CD4-positive, alpha-beta T cell treated with Interleukin-21 for 1 hour (primary cell): Measurements from ENCODE around the gene SH3GL2.

Experiments used
- DNase-seq: peaks from one replicate; pipeline ENCODE4 v3.0.0-alpha.2; 2020

SH3GL2 gene

GRCh38 chr9:17669206-17669605 lies 90.3 kb downstream of the SH3GL2 start:
- DNase-seq = no peak

- no peak for DNase-seq
Observed at GRCh38 chr9:17682684-17683083, 103.8 kb downstream of the SH3GL2 start.

- no peak for DNase-seq
Observed at GRCh38 chr9:17688834-17689233, 110.0 kb downstream of the SH3GL2 start.

GRCh38 chr9:17694336-17694735 lies 115.5 kb downstream of the SH3GL2 start:
- no peak for DNase-seq

GRCh38 chr9:17695482-17695881 lies 116.6 kb downstream of the SH3GL2 start:
- DNase-seq = no peak

- DNase-seq = no peak
Observed at GRCh38 chr9:17699615-17700330, 120.9 kb downstream of the SH3GL2 start.

- no peak for DNase-seq
Observed at GRCh38 chr9:17706347-17706746, 127.5 kb downstream of the SH3GL2 start.

GRCh38 chr9:17719053-17719452 lies 140.2 kb downstream of the SH3GL2 start:
- no peak for DNase-seq

- no peak for DNase-seq
Observed at GRCh38 chr9:17721954-17722353, 143.1 kb downstream of the SH3GL2 start.

GRCh38 chr9:17723656-17724055 lies 144.8 kb downstream of the SH3GL2 start:
- DNase-seq = no peak

GRCh38 chr9:17725399-17726010 lies 146.6 kb downstream of the SH3GL2 start:
- DNase-seq = no peak

- DNase-seq = no peak
Observed at GRCh38 chr9:17726298-17726697, 147.4 kb downstream of the SH3GL2 start.

- DNase-seq = no peak
Observed at GRCh38 chr9:17730899-17731298, 152.0 kb downstream of the SH3GL2 start.

GRCh38 chr9:17731308-17731707 lies 152.4 kb downstream of the SH3GL2 start:
- DNase-seq = no peak

GRCh38 chr9:17734674-17735073 lies 155.8 kb downstream of the SH3GL2 start:
- DNase-seq = no peak

GRCh38 chr9:17735859-17736258 lies 157.0 kb downstream of the SH3GL2 start:
- no peak for DNase-seq

GRCh38 chr9:17739022-17739421 lies 160.2 kb downstream of the SH3GL2 start:
- DNase-seq = no peak

- no peak for DNase-seq
Observed at GRCh38 chr9:17739736-17740135, 160.9 kb downstream of the SH3GL2 start.

GRCh38 chr9:17742067-17742466 lies 163.2 kb downstream of the SH3GL2 start:
- DNase-seq = no peak

- no peak for DNase-seq
Observed at GRCh38 chr9:17744786-17745185, 165.9 kb downstream of the SH3GL2 start.

- no peak for DNase-seq
Observed at GRCh38 chr9:17750269-17750668, 171.4 kb downstream of the SH3GL2 start.

- no peak for DNase-seq
Observed at GRCh38 chr9:17751486-17751885, 172.6 kb downstream of the SH3GL2 start.

GRCh38 chr9:17752021-17752420 lies 173.2 kb downstream of the SH3GL2 start:
- no peak for DNase-seq

GRCh38 chr9:17757816-17758215 lies 178.9 kb downstream of the SH3GL2 start:
- DNase-seq = no peak

- no peak for DNase-seq
Observed at GRCh38 chr9:17760250-17760649, 181.4 kb downstream of the SH3GL2 start.
